SU-DHL-6 (cell line): Measurements from ENCODE around the gene ALDOB.
"Not testable (repeated sequence)": the region's sequence is repeated elsewhere in the genome, so short reads cannot be mapped to it uniquely, and the experiment has no call there.

Source experiments
- H2AFZ ChIP-seq: fragments of 200-600 bp; sonication (generic); 2 replicates; pipeline ENCODE4 v1.6.1; 2014; ENCODE audit warnings: low read depth, mild to moderate bottlenecking, moderate library complexity, mixed read lengths, antibody characterized with exemption, low read length; ENCODE audit not compliant: severe bottlenecking
- H3F3A ChIP-seq: fragments of 200-600 bp; shearing (Covaris generic); 2 replicates; pipeline ENCODE4 v1.6.0; 2016; ENCODE audit warnings: antibody characterized with exemption, mild to moderate bottlenecking; ENCODE audit not compliant: insufficient read depth
- H3K27ac ChIP-seq: fragments of 200-600 bp; sonication (generic); 2 replicates; pipeline ENCODE4 v1.5.1; 2016; ENCODE audit warnings: low read depth, mild to moderate bottlenecking, low read length, moderate library complexity, mixed read lengths
- H3K27me3 ChIP-seq: fragments of 200-600 bp; sonication (generic), shearing (Covaris generic); 2 replicates; pipeline ENCODE4 v1.6.0; 2014; ENCODE audit warnings: mild to moderate bottlenecking, low read length
- H3K36me3 ChIP-seq: fragments of 200-600 bp; sonication (generic); 2 replicates; pipeline ENCODE4 v1.6.1; 2014; ENCODE audit warnings: mild to moderate bottlenecking, low read length, mixed read lengths
- H3K4me2 ChIP-seq: fragments of 300-600, 200-600 bp; shearing (Covaris generic), sonication (generic); 2 replicates; pipeline ENCODE4 v1.6.0; 2014; ENCODE audit warnings: low read length, low read depth, mild to moderate bottlenecking; ENCODE audit not compliant: poor library complexity, severe bottlenecking
- H3K4me3 ChIP-seq: fragments of 200-600 bp; sonication (generic); 2 replicates; pipeline ENCODE4 v1.5.1; 2014; ENCODE audit warnings: antibody characterized with exemption, low read length, mild to moderate bottlenecking, mixed read lengths; ENCODE audit not compliant: insufficient read depth, poor library complexity, severe bottlenecking
- H3K79me2 ChIP-seq: fragments of 200-600 bp; sonication (generic); 2 replicates; pipeline ENCODE4 v1.6.1; 2014; ENCODE audit warnings: mild to moderate bottlenecking, low read length, moderate library complexity; ENCODE audit not compliant: insufficient read depth
- H3K9ac ChIP-seq: fragments of 200-600 bp; sonication (generic); 2 replicates; pipeline ENCODE4 v1.7.0; 2014; ENCODE audit warnings: mild to moderate bottlenecking, low read length
- H3K9me2 ChIP-seq: fragments of 200-600 bp; sonication (generic); replicated peaks from 2 replicates; pipeline ENCODE4 v1.6.1; 2014; ENCODE audit warnings: low read length; ENCODE audit not compliant: insufficient read depth
- H3K9me3 ChIP-seq: fragments of 200-600 bp; sonication (generic); 2 replicates; pipeline ENCODE4 v1.6.1; 2014; ENCODE audit warnings: low read length, mixed read lengths; ENCODE audit not compliant: insufficient read depth
- H4K20me1 ChIP-seq: fragments of 200-600 bp; sonication (generic); 2 replicates; pipeline ENCODE4 v1.6.1; 2014; ENCODE audit warnings: low read depth, mild to moderate bottlenecking, antibody characterized with exemption, low read length, moderate library complexity, mixed read lengths
- CTCF ChIP-seq: fragments of 200-600 bp; sonication (generic); IDR thresholded peaks from one replicate; pipeline ENCODE4 v1.5.1; 2017; ENCODE audit warnings: antibody characterized with exemption, mild to moderate bottlenecking, low read length, moderate library complexity; ENCODE audit not compliant: insufficient read depth, poor library complexity, severe bottlenecking
- EZH2phosphoT487 ChIP-seq: fragments of 200-600 bp; sonication (generic), shearing (Covaris generic); conservative IDR thresholded peaks from 2 replicates; pipeline ENCODE4 v1.6.1; 2018; ENCODE audit warnings: mild to moderate bottlenecking, antibody characterized with exemption, low read length, moderate library complexity, mixed read lengths

ALDOB gene

GRCh38 chr9:101387871-101388506 is 47.6 kb downstream of the ALDOB start:
- no peak overlapping the region for H3K27ac ChIP-seq

GRCh38 chr9:101384873-101385536 is 50.6 kb downstream of the ALDOB start, which contains the start of gene BAAT:
TSS of gene BAAT (minus strand) at chr9:101385006. CDS start at chr9:101371404, 13,602 bp downstream.
- not testable (repeated sequence) for H3K79me2 ChIP-seq, H3K4me2 ChIP-seq, H3K9me3 ChIP-seq, H3K4me3 ChIP-seq, H2AFZ ChIP-seq, H3K9ac ChIP-seq, H3K27ac ChIP-seq, H4K20me1 ChIP-seq, H3K27me3 ChIP-seq, H3K9me2 ChIP-seq, H3F3A ChIP-seq
- H3K36me3 ChIP-seq = peaks cover 37% of the 10 kb centered on the region

More at GRCh38 chr9:101387871-101388506, 47.6 kb downstream of the ALDOB start:
- no peak overlapping the region for H3K4me2 ChIP-seq
- H3K9me2 ChIP-seq = no peaks in the 10 kb centered on the region
- H3F3A ChIP-seq = no peaks in the 10 kb centered on the region; the same call in 1 of the 2 replicates
- no peaks in the 10 kb centered on the region for H4K20me1 ChIP-seq
- H3K79me2 ChIP-seq = peaks cover 25% of the 10 kb centered on the region
- H2AFZ ChIP-seq = no peak overlapping the region
- H3K9me3 ChIP-seq = no peaks in the 10 kb centered on the region
- no peak overlapping the region for H3K9ac ChIP-seq
- H3K4me3 ChIP-seq = no peak overlapping the region
- H3K36me3 ChIP-seq = peaks cover 55% of the 10 kb centered on the region
- TF ChIP-seq CTCF (peak; percentile 28), EZH2phosphoT487 (no peak)
- H3K27me3 ChIP-seq = no peaks in the 10 kb centered on the region

- TF ChIP-seq EZH2phosphoT487 (no peak), CTCF (no peak)
- no peaks in the 10 kb centered on the region for H4K20me1 ChIP-seq
- H3K4me3 ChIP-seq = no peak overlapping the region
- H3K36me3 ChIP-seq = peaks cover 21% of the 10 kb centered on the region
- no peak overlapping the region for H2AFZ ChIP-seq
- no peaks in the 10 kb centered on the region for H3K27me3 ChIP-seq
- no peak overlapping the region for H3K9ac ChIP-seq
- no peak overlapping the region for H3K27ac ChIP-seq
- H3F3A ChIP-seq = no peaks in the 10 kb centered on the region; the same call in 1 of the 2 replicates
- H3K4me2 ChIP-seq = no peak overlapping the region
- H3K9me2 ChIP-seq = no peaks in the 10 kb centered on the region
- no peaks in the 10 kb centered on the region for H3K9me3 ChIP-seq
- no peaks in the 10 kb centered on the region for H3K79me2 ChIP-seq
Measured at GRCh38 chr9:101383361-101383760, 52.2 kb downstream of the ALDOB start.

- TF ChIP-seq EZH2phosphoT487 = no peak
- H4K20me1 ChIP-seq = no peaks in the 10 kb centered on the region
- H3F3A ChIP-seq = no peaks in the 10 kb centered on the region
- H3K4me3 ChIP-seq = no peak overlapping the region
- H3K4me2 ChIP-seq = no peak overlapping the region
- no peak overlapping the region for H2AFZ ChIP-seq
- H3K36me3 ChIP-seq = peaks cover 9% of the 10 kb centered on the region
- H3K79me2 ChIP-seq = no peaks in the 10 kb centered on the region
- no peak overlapping the region for H3K27ac ChIP-seq
- H3K27me3 ChIP-seq = no peaks in the 10 kb centered on the region
- no peaks in the 10 kb centered on the region for H3K9me2 ChIP-seq
- no peak overlapping the region for H3K9ac ChIP-seq
- H3K9me3 ChIP-seq = no peaks in the 10 kb centered on the region
Measured at GRCh38 chr9:101381833-101382342, 53.7 kb downstream of the ALDOB start.
